Activated CD4-positive, alpha-beta T cell treated with anti-CD3 and anti-CD28 coated beads for 4 hours (primary cell): ENCODE measurements around the gene DZIP1.

Experiments used
- DNase-seq, 2 donors: peaks; one replicate each; pipeline ENCODE4 v3.0.0-alpha.2; 2020

Gene DZIP1

DNA sequence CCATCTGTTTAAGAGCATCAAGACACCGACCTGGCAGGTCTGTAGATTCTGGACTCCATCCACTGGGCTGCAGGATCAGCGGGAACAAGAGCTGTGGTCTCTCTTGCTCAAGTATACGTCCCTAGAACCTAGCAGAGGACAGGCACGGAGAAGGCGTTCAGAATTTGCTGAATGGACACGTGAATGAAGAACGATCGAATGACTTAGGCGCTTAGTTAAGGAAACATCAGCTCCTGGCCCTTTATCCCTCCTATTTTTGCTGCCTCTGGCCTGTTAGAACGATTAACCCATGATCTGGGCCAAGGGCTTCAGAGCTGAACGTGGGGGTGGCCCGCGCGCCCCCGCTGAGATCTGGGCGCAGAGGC is 953 bp downstream of the DZIP1 start:
- no peak for DNase-seq

DNA sequence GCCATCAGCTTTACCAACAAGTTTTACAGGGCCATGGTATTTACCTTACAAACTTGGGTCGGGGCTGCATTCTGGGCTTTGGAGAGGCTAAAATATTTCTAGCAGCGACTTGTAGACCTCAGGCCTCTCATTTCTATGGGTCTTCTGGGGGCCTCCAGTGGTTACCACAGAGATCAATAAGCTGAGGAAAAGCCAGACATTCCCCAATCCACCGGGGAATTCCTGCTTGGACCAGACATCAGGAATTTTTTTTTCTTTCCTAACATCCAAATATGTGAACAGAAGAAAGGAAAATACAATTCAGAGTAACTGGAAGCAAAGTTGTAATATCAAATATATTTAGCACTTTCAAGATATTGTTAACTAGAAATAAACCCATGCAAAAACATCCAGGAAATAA is 1.5 kb downstream of the DZIP1 start:
- DNase-seq: no peak

DNA sequence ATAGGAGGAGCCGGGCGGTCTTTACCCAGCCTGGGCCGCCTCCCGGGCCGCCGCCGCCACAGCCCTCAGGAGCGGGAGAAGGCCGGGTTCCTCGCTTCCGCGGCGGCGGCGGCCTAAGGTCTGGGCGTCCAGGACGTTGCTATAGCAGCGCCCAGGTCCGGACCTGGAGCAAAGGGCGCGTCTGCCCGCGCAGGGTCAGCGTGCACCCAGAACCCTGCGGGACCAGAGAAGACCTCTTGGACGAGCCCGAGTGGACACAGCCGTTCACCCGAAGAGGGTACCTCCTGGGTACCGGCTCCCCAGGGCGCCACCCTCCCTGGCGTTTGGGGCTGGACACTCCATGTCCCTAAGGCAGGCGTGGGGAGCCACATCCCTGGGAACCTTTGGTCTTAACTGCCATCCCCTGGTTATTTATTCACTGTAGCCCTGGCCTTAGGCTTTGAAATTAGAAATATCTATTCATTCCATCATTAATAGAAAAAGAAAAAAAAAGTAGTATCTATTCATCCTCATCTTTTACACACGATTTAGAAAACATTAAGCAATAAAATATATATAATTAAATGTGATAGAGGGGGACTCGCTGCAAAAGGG is 2.4 kb downstream of the DZIP1 start:
- no peak for DNase-seq

- no peak for DNase-seq
Observed at GRCh38 chr13:95641291-95642027, 3.0 kb downstream of the DZIP1 start.

GRCh38 chr13:95636853-95637252 is 7.7 kb downstream of the DZIP1 start:
- DNase-seq: no peak

DNA sequence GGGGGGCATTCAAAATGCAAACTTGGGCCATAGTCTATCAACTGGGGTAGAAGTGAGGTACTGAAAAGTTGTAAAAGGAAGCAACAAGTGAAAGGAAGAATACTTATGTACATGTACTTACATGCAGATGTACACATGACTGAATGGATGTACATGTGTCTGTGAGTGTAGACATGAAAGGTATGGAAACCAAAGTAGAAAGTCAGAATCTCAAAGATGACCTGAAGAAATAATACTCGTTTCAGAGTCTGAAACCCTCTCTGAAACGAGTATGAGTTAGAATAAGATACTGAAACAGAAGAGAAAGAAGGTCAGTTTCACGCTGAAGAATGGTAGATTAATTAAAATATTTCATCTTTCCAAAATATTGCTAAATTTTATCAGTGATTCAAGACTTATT is 13.9 kb downstream of the DZIP1 start:
- DNase-seq: no peak

GRCh38 chr13:95629071-95629470 is 15.4 kb downstream of the DZIP1 start:
- DNase-seq: no peak

- DNase-seq: no peak
Observed at GRCh38 chr13:95628488-95628887, 16.0 kb downstream of the DZIP1 start.

DNA sequence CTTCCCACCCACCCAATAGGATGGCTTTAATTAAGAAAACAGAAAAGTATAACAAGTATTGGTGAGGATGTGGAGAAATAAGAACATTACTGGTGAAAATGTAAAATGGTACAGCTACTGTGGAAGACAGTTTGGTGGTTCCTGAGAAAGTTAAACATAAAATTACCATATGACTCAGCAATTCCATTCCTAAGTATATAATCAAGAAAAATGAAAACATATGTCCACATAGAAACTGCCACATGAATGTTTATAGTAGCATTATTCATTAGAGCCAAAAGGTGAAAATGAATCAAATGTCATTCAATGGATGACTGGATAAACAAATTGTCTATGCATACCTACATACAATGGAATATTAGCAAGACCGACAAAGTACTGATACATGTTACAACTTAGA is 16.9 kb downstream of the DZIP1 start:
- DNase-seq: no peak

GRCh38 chr13:95626768-95627167 is 17.7 kb downstream of the DZIP1 start:
- no peak for DNase-seq

DNA sequence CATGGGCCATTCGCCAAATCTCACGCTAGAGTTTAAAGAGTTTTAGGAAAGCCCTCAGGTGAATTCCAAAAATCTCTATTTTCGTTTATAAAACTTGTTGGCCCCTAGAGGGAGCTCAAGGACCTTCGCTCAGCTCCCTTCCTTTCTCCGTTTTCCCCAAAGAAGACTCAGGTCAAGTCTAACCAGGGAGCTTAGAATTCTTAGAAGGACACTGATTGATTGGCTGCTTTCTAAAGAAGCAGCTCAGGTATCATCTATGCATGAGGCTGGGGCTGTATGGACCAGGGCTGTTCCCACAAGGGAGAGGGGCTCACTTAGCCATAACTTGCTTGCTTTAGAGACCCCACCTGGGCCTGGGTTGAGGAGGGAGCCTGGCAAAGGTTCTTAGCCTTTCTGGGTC is 20.5 kb downstream of the DZIP1 start:
- peak in 1 of 2 donors; percentile 8 for DNase-seq

DNA sequence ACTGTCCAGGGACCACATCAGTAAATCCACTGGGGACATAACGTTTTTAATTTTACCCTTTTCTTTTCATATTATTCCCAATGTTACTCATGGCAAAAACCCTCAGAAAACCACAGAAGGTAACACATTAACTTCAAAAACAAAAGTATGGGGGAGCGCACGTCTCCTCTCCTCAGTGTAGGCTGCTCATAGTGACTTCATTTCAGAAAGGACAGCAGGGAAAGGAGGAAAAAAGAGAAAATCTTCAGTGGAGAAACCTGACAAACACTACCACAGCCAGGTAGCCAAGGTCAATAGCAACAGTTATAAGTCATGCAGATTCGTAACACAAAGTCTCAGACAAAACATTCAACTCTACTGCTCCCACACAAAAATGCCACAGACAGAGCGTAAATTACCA is 21.4 kb downstream of the DZIP1 start:
- no peak for DNase-seq

DNA sequence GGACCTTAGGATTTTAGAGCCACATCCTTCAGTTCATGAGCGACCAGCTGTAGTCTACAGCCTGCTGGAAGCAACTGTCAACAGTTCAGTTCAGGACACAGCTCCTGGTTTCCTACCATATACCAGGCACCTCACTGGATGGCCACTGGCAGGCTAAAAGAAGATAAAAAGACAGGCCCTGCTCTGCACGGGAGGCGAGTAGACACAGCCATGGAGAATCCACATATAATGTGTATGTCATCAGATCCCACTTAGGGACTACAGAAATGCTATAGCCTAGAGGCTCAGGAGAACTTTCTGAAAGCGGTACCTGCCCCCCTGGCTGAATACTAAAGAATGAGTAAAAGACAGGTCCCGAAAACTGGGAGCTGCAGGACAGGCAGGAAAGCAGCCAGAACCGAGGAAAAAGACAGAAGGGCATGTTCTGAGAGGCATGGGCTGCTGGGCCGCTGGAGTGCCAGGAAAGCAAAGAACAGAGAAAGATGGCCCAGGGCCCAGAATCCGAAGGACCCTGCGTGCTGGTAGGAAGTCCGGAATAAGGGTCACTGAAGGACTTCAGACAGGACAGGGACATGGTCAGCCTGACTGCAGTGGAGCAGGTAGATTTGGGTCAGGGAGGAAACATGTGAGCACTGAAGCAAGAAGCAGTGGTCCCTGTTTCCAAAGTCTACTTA is 23.5 kb downstream of the DZIP1 start:
- DNase-seq: no peak

- no peak for DNase-seq
Observed at GRCh38 chr13:95620030-95620824, 24.3 kb downstream of the DZIP1 start.

DNA sequence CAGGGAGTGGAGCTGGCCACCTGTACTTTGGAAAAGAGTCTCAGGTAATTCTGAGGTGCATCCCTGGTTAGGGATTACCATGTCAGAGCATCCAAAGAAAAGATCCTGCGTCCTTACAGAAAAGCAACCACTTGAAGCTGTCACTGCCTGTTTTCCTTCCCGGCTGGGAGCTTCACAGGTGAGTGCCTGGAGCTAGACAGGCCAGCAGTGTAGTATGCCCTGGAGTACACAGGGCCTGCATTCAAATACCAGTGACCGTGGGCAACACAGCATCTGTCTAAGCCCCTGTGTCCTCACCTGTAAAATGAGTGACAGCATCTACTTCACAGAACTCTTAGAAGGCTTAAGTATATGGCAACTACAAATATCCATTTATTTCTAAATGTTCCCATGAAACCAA is 29.0 kb downstream of the DZIP1 start:
- no peak for DNase-seq

DNA sequence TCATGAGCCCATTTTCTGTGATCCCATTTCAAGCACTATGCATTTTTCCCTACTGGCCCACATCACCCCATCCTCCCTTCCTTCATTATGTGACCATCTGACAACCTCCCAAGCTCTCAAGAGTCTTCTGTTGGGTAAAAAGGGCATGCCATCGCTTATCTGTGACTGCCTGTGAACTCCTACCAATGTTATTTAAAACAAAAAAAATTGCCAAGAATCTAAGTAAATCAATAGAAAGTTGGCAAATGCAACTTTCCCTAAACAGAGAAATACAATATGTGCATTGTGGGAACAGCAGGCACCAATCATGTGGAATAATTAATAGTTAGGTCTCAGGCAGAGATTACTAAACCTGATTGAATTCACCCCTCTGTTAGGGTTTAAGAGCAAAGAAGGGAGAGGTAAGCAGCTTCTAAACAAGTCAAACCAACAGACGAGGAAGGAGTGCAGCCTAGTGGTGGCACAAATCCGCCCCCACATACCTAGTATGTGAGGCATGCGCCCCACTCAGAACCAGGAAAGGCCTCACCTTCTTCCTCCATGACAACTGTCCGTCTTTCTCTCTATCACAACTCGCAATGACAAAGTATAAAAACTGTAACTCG is 29.8 kb downstream of the DZIP1 start:
- no peak for DNase-seq

GRCh38 chr13:95608640-95609323 is 35.7 kb downstream of the DZIP1 start:
- no peak for DNase-seq

GRCh38 chr13:95607366-95607765 is 37.1 kb downstream of the DZIP1 start:
- no peak for DNase-seq

- DNase-seq: no peak
Observed at GRCh38 chr13:95605448-95606125, 38.9 kb downstream of the DZIP1 start.

- no peak for DNase-seq
Observed at GRCh38 chr13:95604556-95604915, 40.0 kb downstream of the DZIP1 start.

- DNase-seq: no peak
Observed at GRCh38 chr13:95603887-95604555, 40.5 kb downstream of the DZIP1 start.
